ENCODE measurements around the gene KEAP1.

KEAP1 gene

DNA sequence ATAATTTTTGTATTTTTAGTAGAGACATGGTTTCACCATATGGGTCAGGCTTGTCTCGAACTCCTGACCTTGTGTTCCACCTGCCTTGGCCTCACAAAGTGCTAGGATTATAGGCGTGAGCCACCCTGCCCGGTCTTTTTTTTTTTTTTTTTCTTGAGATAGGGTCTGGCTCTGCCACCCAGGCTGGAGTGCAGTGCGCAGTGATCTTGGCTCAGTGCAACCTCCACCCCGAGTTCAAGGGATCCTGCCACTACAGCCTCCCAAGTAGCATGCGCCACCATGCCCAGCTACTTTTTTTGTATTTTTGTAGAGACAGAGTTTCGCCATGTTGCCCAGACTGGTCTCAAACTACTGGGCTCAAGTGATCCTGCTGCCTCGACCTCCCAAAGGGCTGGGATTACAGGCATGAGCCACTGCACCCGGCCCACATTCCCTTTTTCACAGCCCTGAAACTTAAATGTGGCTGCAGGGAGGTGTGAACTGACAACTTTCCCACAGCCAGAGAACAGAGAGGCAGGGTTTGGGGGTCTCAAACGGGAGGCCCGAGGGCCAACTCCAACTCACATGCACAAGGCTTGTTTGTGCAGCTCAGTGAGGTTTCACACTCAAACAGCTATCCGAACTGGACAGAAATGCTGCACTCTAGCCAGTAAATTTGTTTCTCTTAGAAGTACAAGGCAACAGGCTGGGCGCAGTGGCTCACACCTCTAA is 18.5 kb upstream of the KEAP1 start:
- no peak for DNase-seq

- DNase-seq: no peak
These were observed 17.6 kb upstream of the KEAP1 start for GRCh38 chr19:10520652-10521318.

- no peak for DNase-seq
These were observed 16.3 kb upstream of the KEAP1 start for GRCh38 chr19:10519421-10519820.

DNA sequence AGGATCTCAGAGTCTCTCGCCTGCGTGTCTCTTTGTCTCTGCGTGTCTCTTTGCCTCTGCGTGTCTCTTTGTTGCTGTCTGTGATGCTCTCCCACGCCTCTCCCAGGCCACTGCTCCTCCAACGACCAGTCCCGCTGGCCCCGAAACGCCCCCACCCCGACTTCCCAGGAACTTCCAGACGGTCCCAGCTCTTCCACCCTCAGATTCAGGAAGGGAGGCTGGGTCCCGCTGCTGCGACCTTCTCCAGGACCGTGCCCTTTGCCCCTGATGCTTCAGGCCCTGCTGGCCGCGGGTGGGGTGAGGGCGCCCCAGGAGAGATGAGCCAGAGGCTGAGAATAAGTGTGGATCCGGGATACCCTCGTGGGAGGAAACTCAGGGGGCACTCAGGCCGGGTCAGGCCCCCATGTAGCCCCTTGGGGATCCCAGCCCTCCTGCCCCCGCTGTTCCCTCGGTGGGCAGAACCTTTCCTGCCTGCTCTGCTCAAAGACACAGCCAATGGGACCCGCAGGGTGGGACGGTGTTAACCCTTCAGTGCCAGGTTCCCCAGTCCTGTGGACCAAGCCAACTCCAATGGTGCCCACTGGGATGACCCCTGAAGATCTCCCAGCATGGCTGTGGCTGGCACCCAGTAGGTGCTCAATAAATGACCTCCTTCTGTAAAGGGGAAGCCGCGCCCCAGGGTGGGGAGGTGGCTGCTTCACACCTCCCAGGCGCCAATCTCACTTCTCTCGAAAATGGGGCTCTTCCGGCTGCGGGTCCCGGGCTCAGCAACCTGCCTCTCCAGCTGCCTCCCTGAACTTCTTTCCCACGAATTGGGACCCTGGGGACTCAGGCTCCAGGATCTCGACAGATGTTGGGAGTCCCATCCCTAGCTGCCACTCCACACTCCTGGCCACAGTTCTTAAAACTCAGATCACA is 15.5 kb upstream of the KEAP1 start:
- no peak for DNase-seq

- no peak for DNase-seq
These were observed 14.7 kb upstream of the KEAP1 start for GRCh38 chr19:10517760-10518443.

GRCh38 chr19:10517361-10517759 is 14.2 kb upstream of the KEAP1 start, which contains the start of gene S1PR5:
TSS of gene S1PR5 (minus strand) at chr19:10517447. CDS start at chr19:10515011, 2,436 bp downstream.
- DNase-seq: no peak

GRCh38 chr19:10516671-10517286 is 13.6 kb upstream of the KEAP1 start:
- no peak for DNase-seq

DNA sequence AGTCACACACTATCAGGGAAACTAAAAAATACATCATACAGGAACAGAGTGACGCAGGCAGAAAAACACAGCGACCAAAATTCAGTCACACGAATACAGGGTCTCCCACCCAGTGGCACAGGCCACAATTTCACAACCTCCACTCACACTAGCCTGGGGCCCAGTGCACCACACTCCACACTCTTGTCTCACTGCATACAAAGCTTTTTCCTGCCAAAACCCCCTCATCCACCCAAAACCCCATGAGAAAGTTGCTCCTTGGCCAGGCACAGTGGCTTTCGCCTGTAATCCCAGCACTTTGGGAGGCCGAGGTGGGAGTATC is 12.9 kb upstream of the KEAP1 start:
- no peak for DNase-seq

DNA sequence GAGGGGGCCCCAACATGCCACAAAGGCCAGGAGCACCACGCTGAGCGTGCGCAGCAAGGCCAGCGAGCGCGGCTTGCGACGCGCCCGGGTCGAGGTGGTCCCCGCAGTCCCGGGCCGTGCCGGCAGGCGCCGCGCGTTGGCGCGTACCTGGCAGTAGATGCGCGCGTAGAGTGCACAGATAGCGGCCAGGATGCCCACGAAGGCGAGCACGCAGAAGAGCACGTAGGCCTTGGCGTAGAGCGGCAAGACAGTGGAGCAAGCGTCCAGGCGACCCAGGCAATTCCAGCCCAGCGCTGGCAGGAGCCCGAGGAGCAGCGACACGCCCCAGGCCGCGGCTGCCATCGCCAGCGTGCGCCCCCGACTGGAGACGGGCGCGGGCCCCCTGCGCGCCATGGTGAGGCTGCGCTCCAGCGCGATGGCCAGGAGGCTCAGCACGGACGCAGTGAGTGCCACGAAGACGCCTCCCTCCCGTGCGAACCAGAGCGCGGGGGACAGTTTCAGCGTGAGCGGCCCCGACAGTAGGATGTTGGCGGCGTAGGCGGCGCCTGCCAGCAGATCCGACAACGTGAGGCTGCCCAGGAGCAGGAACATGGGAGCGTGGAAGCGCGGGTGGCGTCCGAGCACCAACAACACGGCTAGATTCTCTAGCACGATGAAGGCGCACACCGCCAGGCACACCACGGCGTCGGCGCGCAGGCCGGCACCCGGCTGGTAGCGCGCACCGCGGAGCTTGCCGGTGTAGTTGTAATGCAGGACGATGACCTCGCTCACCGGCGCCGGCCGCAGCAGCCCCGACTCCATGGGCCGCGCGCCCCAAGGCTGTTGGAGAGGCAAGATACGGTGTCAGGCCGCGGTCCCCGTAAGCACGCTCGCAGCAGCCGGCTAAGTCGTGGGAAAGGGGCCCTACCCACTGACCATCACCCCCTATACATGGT is 11.3 kb upstream of the KEAP1 start:
- peak in 1 of 2 experiments; percentile 28 for DNase-seq

GRCh38 chr19:10513223-10513622 is 10.1 kb upstream of the KEAP1 start:
- no peak for DNase-seq

GRCh38 chr19:10510301-10510802 is 7.2 kb upstream of the KEAP1 start:
- DNase-seq: peak in 1 of 2 experiments; percentile 5

- no peak for DNase-seq
These were observed 5.6 kb upstream of the KEAP1 start for GRCh38 chr19:10508707-10509106.

DNA sequence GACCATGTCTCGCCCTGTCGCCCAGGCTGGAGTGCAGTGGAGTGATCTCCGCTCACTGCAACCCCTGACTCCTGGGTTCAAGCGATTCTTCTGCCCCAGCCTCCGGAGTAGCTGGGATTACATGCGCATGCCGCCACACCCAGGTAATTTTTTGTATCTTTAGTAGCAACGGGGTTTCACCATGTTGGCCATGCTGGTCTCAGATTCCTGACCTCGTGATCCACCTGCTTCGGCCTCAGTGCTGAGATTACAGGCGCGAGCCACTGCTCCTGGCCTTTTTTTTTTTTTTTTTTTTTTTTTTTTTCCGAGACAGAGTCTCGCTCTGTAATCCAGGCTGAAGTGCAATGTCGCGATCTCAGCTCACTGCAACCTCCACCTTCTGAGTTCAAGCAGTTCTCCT is 4.9 kb upstream of the KEAP1 start:
- no peak for DNase-seq

DNA sequence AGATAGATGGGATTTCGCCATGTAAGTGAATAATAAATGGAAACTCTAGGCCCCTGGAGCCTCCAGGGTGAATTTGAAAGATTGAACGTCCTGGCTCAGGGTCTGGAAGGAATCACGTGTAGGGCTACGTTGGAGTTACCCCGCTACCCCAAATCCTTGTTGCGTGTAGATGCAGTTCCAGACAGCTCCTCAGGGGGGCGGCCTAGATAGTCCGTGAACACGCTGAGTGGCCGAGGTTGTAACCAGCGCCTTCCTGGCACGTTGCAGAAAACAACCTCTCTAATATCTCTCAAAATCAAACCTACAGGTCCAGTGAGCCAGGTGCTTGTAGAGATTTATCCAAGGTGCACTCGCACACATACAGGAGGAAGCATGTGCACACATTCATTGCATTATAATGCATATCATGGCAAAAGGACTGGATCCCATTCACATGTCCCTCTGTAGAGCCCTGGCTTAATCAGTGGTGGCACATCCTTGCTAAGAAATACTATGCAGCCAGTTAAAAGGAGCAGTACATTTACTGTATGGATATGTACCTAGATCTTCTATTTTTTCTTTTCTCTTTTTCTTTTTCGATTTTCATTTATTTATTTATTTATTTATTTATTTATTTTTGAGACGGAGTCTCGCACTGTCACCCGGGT is 2.5 kb upstream of the KEAP1 start:
- no peak for DNase-seq

DNA sequence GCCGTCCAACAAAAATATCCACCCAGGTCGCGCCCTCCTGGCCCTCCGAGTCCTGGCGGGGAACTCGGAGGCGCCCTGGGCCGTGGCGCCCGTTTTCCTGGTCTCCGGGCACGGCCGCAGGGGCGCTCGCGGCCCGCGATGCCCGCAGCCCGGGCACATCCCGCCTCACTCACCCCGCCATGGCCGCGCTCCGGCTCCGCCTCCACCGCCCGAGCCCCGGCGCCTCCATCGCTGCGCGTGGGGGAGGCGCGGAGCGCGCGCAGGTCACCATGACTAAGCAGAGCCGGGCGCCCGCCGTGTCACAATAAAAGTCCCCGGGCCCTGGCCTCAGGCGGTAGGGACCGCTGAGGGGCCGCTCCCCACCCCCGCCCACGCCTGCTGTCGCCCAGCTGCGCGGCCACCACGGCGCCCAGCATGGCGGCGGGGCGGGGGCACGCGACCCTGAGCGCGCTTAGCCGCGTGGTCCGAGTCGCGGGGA is 593 bp downstream of the KEAP1 start:
- peak; percentile 69 to 81 for DNase-seq

- DNase-seq: peak in 1 of 2 experiments; percentile 23
These were observed 1.1 kb downstream of the KEAP1 start for GRCh38 chr19:10501971-10502523.

DNA sequence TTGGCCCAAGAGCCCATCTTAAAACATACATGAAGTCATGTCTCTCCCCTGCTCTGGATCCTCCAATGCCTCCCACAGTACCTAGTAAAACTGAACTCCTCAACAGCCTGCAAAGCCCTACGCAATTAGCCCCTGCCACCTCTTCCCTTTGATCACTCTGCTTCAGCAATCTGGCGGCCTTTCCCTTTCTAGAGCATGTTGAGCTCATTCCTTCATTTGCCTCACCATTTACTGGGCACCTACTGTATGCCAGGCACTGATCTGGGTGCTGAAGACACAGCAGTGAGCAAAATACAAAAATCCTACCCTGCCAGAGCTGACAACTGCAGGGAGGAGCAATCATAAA is 2.9 kb downstream of the KEAP1 start:
- no peak for DNase-seq

GRCh38 chr19:10499550-10500246 is 3.5 kb downstream of the KEAP1 start:
- DNase-seq: no peak

DNA sequence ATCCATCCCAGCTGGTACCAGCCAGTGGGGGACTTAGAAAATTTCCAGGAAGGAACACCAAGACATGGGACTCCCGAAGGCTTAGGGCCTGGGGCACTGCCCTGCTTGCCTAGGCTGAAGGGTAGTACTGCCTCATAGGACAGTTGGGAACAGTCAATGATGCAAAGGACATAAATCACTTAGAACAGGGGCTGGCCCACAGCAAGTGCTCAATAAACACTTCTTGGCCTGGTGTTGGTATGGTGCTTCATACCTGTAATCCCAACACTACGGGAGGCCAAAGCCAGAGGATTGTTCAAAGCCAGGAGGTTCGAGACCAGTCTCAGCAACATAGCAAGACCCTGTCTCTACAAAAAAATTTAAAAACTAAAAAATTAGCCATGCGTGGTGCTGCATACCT is 5.8 kb downstream of the KEAP1 start:
- no peak for DNase-seq

Measured in NCI-H1930 (cell line).